COLO668 (cell line): ENCODE data around the gene OSBPL6.
"Not testable (repeated sequence)": the region's sequence is repeated elsewhere in the genome, so short reads cannot be mapped to it uniquely, and the experiment has no call there.

Experiments used
- DNase-seq: peaks from one replicate; lab custom pipeline; 2025; ENCODE audit not compliant: unreplicated experiment; lab: John Stamatoyannopoulos, UW

The OSBPL6 gene

DNA sequence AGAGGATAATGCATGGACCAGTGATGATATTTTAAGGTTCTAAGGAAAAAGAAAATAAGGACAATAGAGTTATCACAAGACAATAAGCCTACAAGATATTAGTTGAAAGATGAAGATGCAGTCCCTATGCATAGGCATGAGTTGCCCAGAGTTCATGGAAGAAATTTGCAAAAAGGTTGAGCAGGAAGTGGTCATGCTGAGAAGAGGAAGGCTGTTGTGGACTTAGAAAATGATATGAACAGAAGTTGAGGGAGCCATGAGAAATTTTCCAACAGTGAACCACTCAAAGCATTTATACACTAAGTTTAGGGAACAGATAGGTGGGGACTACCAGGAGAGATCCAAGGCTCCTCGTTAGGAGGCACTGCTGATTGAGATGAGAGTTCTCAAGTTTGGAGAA is 3.5 kb downstream of the OSBPL6 start:
- no peak for DNase-seq

DNA sequence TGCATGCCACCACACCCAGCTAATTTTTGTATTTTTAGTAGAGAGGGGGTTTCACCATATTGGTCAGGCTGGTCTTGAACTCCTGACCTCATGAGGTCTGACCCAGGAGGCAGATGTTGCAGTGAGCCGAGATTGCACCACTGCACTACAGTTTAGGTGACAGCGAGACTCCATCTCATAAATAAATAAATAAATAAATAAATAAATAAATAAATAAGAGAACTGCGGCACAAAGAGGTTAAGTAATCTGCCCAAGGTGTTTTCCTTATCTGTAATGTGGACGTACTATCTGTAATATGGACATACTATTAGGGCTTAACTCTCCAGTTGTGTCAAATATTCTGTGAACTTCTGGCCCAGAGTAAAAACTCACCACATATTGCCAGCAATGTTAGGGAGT is 4.1 kb downstream of the OSBPL6 start:
- not testable (repeated sequence) for DNase-seq

DNA sequence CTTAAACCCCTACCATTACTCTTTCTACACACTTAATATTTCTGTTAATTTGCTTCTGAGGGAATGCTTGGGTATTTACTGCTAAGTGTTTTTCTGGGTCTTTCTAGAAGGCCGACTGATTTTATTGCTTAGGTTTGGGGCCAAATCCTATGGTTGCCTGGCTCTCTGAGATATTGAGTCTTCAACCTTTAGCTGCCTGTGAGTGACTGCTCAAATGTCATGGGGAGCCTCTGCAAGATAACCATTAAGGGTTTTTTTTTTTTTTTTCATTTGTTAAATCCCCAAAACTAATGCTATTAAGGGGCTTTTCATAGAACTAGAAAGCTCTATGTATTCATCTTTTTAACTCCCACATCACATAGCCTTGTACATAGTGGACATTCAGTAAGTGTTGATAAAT is 5.0 kb downstream of the OSBPL6 start:
- DNase-seq, result no peak

DNA sequence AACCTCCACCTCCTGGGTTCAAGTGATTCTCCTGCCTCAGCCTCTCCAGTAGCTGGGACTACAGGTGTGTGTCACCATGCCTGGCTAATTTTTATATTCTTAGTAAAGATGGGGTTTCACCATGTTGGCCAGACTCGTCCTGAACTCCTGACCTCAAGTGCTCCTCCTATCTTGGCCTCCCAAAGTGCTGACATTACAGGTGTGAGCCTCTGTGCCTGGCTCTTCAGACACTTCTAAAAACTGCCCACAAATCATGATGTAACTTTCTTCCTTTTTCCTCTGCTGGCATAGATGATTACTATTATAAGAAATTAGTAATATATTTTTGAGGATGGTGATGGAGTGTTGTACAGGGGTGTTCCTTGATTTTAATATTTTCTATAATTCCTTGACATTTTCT is 6.0 kb downstream of the OSBPL6 start:
- DNase-seq, result no peak

DNA sequence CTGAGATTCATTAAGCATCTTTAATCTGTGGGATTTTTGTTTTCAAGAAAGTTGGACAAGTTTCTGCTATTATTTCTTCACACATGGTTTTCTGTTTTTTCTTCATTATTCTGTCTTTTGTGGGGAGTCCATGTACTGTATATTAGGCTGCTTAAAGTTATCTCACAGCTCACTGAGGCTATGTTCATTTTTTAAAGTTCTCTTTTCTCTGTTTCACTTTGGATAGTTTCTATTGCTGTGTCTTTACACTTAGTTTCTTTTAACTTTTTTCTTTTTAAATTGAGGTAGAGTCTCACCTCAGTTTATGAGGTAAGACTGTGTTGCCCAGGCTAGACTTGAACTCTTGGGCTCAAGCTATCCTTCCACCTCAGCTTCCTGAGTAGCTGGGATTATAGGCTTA is 8.6 kb downstream of the OSBPL6 start:
- DNase-seq, result no peak

DNA sequence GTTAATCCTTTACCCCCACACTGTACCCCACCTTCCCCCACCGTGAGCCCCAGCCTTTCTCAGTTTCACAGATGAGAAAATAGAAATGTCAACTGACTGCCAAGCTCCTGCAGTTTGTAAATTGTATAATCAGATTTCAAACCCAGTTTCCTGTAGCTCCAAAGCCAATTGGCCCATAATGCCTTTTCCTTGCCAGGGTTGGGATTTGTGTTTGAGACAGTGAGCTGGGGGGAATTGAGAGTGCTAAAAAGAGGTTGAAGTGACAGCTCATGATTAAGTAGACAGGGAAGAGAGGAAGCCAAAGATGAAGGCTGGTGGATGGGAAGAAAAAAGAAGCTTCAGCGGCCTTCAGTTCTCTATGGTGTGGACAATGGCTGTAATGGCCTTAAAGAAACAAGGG is 10.7 kb downstream of the OSBPL6 start:
- no peak for DNase-seq

DNA sequence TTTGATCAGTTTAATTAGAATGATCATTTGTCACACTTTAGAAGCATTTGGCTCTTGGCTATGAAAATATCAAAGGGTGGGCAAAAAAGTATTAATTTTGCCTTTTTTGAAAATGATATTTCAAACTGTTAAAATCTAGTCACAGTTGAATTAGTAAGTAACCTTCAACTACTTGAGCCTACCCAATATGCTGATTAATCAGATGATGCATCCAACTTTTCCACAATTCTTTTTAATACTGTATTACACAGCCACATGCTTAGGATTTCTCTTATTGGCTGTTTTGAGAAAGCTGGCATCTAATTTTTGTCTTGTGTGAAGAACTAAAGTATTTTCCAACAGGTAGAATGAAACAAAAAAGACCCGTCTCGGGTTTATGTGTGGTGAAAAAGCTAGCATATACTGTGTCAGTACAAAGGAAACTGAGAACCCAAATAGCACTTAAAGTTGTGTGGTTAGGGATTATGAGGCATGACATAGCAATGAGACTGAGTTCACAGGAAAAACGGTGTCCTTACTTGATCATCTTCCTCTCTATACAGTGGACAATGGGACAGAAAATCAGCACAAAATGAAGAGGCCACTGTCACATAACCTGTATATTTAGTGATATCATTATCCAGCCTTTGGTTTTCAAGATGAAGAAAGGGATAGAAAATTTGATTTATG is 11.7 kb downstream of the OSBPL6 start:
- DNase-seq, result no peak

DNA sequence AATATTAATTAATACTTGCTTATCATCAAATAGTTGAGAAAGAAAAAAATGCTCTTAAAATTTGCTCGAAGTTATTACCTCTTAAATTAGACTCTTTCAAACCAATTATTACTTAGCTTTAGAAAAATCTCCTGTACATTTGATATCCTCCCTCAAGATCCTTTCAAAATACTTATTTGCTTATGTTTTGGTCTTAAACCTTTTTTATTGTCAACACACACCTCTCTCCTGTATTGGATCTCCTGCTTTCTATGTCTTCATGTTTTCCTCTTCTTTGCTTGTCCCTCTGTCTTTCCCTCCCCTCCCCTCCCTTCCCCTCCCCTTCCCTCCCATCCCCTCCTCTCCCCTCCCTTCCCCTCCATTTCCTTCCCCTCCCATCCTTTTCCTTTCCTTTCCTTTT is 14.0 kb downstream of the OSBPL6 start:
- no peak for DNase-seq

DNA sequence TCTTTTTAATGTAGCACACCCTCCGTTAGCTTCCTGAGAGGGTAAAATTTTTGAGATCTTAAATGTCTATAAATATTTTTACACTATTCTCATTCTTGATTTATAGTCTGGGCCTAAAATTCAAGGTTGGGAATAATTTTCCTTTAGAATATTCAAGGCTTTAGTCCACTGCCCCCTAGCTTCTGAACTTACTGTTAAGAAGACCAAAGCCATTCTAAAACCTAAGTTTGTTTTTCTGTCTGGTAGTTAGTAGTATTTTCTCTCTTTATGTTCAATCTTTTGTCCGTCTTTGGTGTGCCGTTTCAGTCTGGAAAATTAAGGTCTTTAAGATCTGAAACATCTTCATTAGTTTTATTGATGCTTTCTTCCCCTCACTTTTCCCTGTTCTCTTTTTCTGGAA is 14.5 kb downstream of the OSBPL6 start:
- DNase-seq, result no peak

DNA sequence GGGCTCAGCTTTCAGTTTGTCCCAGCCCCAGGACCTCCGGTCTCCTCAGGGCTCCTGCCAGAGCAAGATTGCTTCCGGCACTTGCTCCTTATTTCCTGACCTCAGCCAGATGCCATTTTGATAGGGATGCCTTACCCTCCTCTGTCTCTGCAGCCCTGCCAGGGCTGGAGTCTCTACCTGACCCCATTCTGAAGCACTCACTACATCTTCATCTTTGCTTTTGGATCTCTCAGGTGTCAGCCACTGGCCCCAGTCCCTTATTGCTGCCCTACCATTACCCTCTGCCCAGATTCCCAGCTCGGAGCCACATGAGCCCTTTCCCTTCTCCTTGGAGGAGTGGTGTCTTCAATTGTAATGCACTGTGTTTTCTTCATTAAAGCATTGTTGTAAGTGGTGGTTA is 17.1 kb downstream of the OSBPL6 start:
- DNase-seq, result no peak

DNA sequence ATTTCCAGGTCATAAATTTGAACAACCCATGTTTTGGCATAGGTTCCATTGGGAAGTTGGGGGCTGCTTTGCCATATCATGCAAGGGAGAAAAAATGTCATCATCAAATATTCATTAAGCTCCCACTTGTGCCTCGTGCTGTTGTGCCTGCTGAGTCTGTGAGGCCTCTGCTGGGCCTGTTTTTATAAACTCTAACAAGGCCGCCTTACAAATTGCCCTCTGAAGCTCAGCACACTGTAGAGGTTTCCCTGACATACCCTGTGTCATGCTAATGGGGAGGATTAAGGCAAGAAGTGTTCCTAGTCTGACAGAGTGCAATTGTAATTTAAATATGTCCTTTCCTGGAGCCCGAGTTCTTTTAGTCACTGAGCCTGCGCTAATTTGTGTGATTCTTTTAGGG is 17.6 kb downstream of the OSBPL6 start:
- DNase-seq, result no peak

DNA sequence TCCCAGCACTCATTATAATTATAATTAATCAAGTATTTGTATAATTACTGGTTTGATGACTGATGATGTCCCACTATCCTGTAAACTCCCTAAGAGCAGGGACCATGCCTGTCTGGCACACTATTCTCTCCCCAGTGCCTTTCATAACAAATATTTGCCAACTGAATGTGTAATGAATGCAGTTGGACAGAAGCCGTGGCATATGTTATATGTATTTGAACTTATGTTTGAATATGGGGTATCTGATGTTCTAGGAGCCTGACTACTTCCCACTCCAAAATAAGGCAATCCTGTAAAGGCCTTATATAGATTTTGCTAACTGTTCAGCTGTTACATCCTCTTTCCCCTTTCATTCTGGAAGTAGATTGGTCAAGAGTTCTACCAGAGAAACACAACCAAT is 19.7 kb downstream of the OSBPL6 start:
- no peak for DNase-seq

DNA sequence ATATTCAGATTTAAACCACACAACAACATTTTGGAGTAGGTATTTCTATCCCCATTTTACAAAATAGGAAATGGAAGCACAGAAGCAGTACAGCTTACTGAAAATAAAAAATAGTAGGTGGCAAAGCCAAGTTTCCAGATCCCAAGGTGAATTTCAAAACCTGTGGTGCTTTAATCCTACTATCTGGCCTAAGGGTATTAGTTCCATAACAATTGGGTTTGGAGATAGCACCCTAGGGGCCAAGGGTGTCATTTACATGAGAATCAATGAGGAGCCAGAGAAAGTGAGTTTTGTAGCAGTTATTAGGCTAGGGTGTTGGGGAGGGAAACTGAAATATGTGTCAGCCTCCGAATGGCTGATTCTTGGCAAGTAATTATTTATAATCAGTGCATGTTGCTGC is 24.9 kb downstream of the OSBPL6 start:
- DNase-seq, result no peak

DNA sequence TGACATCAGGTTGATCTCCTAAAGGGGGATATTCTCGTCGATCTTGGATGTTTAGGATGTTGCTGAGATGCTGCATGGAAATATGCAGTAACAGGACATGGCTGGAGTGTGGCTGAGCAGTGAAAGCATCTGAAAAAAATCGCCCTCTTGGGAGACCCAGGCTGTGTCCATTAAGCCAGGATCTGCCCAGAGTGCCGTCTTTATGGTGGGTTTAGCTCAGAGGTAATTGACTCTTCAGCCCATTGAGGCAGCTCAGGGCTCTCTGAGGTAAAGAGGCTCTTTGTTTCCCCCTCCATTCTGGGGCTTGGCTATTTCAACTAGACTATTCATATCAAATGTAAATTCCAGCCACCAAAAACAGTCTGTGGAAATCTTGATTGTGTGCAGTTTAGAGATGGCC is 26.5 kb downstream of the OSBPL6 start:
- no peak for DNase-seq

DNA sequence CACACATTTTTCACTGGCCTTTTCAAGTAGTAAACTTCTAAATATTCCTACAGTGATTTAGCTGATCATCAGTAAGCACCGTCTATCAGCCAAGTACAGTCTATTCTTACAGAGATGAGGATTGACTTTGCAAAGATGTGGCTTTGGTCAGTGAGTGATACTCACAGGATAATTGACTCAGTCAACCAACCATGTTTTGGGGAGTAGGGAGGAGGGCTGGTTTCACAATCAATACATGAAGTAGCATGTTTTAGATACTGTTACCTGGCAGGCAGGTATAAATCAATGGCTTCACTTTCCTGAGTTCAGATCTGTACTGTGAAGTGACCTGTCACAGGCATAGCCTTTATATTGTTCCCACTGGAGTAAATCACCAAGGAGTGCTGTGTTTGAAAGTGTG is 27.2 kb downstream of the OSBPL6 start:
- DNase-seq, result no peak

DNA sequence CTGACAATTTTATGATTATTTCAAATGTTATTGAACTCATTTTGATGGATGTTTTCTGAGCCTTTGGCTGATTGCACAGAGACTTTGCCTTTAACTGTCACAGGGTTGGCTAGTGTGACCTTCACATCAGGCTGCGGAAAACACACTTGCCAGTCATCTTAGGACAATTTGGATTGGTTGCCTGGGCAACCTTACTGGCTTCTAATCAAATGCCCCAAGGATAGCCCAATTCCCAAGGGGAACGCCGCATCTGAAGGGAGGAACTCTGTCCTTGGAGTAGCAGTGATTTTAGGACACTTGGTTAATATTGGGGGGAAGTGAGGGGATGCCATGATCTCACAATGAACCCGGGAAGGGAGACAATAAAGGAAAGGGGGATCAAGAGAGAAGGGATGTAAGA is 29.5 kb downstream of the OSBPL6 start:
- no peak for DNase-seq

DNA sequence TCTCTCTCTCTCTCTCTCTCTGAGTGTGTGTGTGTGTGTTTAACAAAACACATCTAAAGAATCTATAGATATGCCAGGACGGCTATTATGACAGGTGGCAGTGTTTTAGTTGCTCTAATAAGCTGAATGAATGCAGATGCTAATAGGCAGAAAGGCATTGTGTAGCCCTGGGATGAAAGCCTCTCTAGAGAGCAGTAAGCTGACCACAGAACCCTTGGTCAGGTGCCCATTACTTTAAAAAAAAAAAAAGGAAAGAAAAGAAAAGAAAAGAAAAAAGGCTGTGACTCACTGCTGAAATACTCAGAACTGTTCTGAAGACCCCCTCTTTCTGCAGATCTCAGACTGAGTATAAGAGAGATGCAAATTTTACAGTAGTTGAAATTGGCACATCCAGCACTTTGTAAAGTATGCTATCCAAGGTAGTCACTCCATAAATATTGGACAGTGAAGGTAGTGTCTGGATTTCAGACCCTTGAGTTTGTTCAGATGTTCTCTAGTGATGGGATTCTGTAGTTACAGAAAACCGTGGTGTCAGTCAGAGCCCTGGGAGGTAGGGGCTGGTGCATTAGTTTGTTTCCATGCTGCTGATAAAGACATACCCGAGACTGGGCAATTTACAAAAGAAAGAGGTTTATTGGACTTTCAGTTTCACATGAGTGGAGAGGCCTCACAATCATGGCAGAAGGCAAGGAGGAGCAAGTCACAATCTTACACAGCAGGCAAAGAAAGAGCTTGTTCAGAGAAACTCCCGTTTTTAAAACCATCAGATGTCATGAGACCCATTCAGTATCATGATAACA is 30.9 kb downstream of the OSBPL6 start:
- no peak for DNase-seq

DNA sequence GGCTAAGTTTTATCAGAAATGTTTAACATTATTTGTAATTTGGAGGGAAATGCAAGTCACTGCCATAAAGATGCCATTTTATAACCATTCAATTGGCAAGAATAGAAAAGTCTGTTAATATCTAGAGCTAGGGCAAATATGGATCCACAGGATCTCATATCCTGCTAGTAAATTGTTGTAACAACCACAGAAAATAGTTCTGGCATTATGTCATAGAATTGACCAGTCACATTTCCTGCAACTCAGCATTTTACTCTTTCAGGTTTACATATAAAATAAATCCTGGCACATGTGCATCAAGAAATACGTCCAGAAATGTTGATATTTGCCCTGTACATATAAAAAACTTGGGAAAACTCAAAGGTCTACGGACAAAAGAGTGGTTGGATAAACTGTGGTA is 32.9 kb downstream of the OSBPL6 start:
- DNase-seq, result no peak

DNA sequence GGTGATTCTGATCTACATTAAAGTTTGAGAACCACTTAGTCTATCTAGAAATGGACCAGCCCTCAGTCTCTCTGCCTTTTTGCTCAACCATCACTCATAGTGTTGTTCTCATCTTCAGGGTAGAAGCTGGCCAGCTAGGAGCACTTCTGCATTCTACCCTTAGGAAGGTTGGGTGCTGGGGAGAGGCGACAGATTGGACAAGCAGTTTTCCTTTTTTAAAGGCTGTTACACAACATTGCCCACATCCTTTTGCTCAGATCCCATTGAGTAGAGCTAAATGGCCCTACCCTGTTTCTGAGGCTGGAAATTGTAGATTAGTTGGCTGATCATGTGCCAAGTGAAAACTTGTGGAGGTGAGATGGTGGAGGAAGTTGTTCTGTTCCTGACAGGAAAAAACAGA is 35.6 kb downstream of the OSBPL6 start:
- DNase-seq, result no peak

DNA sequence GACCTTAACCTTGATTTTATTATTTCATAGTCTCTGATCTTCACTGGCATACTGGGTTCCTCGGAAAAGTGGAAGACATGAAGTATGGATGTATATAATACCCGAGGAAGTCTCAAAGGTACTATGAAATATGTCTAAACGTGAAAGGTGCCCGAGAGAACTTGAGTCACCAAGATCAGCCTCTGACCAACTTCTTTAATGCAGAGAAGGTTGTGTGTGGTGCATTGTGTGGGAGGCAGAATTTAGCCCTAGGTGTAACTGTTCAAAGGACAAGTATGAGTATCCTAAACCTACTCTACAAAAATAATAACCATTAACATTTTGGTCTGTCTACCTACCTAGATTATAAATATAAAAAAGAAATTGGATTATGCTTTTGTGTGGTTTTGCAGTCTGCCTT is 36.1 kb downstream of the OSBPL6 start:
- DNase-seq, result no peak

DNA sequence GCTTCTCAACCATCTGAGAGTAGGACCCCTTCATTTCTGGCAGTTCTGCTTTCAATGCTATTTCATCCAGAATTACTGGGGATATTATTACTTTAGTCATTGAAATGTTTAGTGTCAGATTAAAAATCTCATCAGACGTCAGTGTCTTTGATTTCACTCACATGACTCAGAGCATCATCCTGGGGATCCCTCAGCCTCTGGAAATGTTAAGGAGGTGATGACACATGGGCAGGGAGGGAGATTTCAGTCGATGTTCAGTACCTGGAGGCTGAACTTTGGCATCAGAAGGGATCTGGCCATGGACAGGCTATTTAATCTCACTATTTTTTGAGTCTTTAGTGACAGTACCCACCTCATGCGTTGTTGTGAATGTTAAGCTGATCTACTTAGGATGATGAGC is 39.1 kb downstream of the OSBPL6 start:
- no peak for DNase-seq

DNA sequence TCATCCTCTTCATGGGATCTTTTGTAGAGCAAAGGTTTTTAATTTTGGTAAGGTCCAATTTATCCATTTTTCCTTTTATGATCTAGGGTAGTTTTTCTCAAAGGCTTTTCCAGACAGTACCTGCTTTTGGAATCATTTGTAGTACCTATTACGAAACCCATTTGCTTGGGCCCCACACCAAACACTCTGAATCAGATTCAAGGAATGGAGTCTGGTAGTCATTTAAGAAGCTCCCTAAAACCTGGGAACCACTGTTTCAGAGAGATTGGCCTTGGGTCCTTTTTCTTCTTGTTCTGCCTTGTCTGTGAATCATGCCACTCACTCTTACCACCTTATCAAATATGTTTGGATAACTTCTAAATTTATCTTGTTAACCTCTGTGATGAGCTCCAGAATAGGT is 40.3 kb downstream of the OSBPL6 start:
- no peak for DNase-seq
